ENCODE results near the gene NTRK3.

DNA sequence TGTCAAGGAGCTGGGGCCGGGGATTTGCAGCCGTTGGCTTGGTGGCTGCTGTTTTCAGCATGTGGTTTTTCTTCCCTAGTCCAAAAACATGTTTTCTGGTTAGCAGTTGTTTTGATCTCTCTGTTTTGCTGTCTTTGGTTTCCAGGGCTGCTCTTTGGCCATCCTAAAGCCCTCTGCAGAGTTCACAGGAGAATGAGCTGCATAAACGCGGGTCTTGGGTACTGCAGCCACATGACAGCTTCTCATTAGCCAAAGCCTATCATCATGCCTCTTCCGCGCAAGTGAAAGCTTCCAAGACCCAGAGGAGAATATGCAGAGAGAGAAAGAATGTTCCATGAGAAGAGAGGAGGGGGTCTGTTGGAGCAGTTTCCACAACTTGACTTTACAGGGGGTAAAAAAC, 138.5 kb downstream of the NTRK3 start:
- no peak for TF ChIP-seq POLR2A (IDR thresholded peaks at IDR 0.05)
- TF ChIP-seq, protein P1, sequence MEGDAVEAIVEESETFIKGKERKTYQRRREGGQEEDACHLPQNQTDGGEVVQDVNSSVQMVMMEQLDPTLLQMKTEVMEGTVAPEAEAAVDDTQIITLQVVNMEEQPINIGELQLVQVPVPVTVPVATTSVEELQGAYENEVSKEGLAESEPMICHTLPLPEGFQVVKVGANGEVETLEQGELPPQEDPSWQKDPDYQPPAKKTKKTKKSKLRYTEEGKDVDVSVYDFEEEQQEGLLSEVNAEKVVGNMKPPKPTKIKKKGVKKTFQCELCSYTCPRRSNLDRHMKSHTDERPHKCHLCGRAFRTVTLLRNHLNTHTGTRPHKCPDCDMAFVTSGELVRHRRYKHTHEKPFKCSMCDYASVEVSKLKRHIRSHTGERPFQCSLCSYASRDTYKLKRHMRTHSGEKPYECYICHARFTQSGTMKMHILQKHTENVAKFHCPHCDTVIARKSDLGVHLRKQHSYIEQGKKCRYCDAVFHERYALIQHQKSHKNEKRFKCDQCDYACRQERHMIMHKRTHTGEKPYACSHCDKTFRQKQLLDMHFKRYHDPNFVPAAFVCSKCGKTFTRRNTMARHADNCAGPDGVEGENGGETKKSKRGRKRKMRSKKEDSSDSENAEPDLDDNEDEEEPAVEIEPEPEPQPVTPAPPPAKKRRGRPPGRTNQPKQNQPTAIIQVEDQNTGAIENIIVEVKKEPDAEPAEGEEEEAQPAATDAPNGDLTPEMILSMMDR (IDR thresholded peaks at IDR 0.05): no peak

Measured in testis (tissue), 2 donors.